H1 (cell line): ENCODE data around the gene AP4M1. TPM values are rescaled to one million over a fixed set of nuclear protein-coding genes. Genes with fewer than 3 reads are reported as not detected.

Experiments used
- BRCA1 ChIP-seq: IDR thresholded peaks from 2 replicates; pipeline ENCODE4 v1.6.1; 2012; ENCODE audit warnings: low read depth, low read length, improper control_type of control experiment
- CBX8 ChIP-seq: fragments of 300-800, 300-1000 bp; sonication (generic); IDR thresholded peaks from 2 replicates; pipeline ENCODE4 v1.7.1; 2016; ENCODE audit warnings: low read depth, low read length, borderline replicate concordance
- FOSL1 ChIP-seq: IDR thresholded peaks from 2 replicates; pipeline ENCODE4 v1.6.1; 2011; ENCODE audit warnings: mild to moderate bottlenecking, low read depth, low read length, moderate library complexity; ENCODE audit not compliant: insufficient read depth
- NANOG ChIP-seq: IDR thresholded peaks from 2 replicates; pipeline ENCODE4 v1.6.1; 2011; ENCODE audit warnings: low read length, low read depth, mild to moderate bottlenecking, inconsistent platforms; ENCODE audit not compliant: insufficient read depth, poor library complexity, severe bottlenecking
- RFX5 ChIP-seq: IDR thresholded peaks from 2 replicates; pipeline ENCODE4 v1.6.1; 2011; ENCODE audit warnings: low read depth, low read length, improper control_type of control experiment, borderline replicate concordance
- SIRT6 ChIP-seq: IDR thresholded peaks from one replicate; pipeline ENCODE4 v1.7.1; 2012; ENCODE audit warnings: low read length, inconsistent platforms
- SUZ12 ChIP-seq: fragments of 200-600 bp; sonication (generic); IDR thresholded peaks from 2 replicates; pipeline ENCODE4 v1.6.1; 2012; ENCODE audit warnings: mild to moderate bottlenecking, inconsistent platforms, low read length, moderate library complexity, mixed read lengths
- TEAD4 ChIP-seq: IDR thresholded peaks from 2 replicates; pipeline ENCODE4 v1.6.1; 2012; ENCODE audit warnings: low read depth, low read length, inconsistent platforms, mixed read lengths
- polyA plus RNA-seq, 7 experiments: library from polyadenylated mRNA; depleted of rRNA in 3 of 7; stranded (reverse) in 5 of 7; unstranded in 2 of 7; fragments of >200 nt in 5 of 7; fragments of 200-250 nt in 2 of 7; gene quantifications; 1 replicate in 5 of 7; 2 replicates in 1 of 7; 4 replicates in 1 of 7; pipeline versions ENCODE4 v1.2.1 to v1.2.3, GENCODE V29; 2011 to 2013; ENCODE audit warnings: missing spikeins in 2 of 7, mixed read lengths in 2 of 7
- total RNA-seq: library from RNA; stranded (reverse); fragmentation: NEBNext Ultra II Directional; extraction: Animal tissue kit (Norgen Biotek cat#: 25700); gene quantifications from 2 replicates; pipeline ENCODE4 v1.2.1, GENCODE V29; 2021

The AP4M1 gene
- total and polyA plus RNA-seq, 2 of the 8 experiments (the other 6 are each of a cell fraction or from before 2014, with no cell fraction given), result 15.2 to 16.6 TPM

DNA sequence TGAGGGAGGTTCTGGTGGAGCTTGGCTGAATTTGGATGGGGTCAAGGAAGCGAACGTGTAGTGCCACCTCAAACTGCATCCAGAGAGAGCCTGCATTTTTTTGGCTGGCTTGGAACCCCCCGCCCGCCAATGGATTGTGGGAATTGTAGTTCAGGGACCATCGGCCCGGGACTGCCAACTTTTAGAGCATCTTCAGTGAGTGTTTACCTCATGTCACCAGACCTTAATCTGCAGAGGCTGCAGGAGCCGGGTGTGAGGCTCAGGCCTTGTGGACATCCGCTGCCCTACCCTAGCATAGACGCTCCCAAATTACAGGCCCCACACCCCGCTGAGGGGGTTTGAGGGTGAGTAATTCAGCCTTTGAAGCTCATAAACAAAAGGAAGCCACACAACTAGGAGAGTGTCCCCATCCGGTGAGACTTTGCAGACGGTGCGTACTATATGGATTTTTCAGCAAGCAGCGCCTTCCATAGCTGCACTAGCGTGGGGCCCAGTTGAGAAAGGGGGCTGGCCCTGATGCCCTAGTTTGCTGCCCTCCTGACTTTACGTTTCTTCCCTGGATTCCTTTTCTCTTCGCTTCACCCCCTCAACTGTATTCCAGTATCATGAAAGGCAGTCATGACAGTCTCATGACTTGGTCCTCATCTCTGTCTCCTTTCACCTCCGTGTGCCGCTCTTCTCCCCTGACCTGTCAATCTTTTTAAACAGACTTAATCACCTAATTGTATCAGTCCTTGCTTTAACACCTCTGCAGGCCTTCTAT lies 18.7 kb downstream of the AP4M1 start (continued):
- no peak for TF ChIP-seq TEAD4
- no peak for TF ChIP-seq CBX8
- TF ChIP-seq BRCA1, result no peak
- TF ChIP-seq RFX5, result no peak
- TF ChIP-seq SIRT6, result no peak
- TF ChIP-seq NANOG, result no peak
- TF ChIP-seq SUZ12, result no peak
- no peak for TF ChIP-seq FOSL1
